Peyer's patch (tissue), 4 donors: ENCODE measurements around the gene NAA16. TPM values are rescaled to one million over a fixed set of nuclear protein-coding genes. Genes with fewer than 3 reads are reported as not detected.
"Not testable (repeated sequence)": the region's sequence is repeated elsewhere in the genome, so short reads cannot be mapped to it uniquely, and the experiment has no call there.

Source experiments
- DNase-seq, 3 donors: peaks; one replicate each; pipeline ENCODE4 v3.0.0-alpha.2; 2017 to 2019
- H3K27ac ChIP-seq, 4 donors: fragments of 200-600 bp; sonication (generic); one replicate each; pipeline ENCODE4 v1.5.1; 2016 to 2019
- H3K27me3 ChIP-seq, 2 donors: fragments of 200-600 bp; sonication (generic); one replicate each; pipeline ENCODE4 v1.5.1; 2019
- H3K36me3 ChIP-seq, 3 donors: fragments of 200-600 bp; sonication (generic); one replicate each; pipeline ENCODE4 v1.5.1; 2016 to 2019
- H3K4me1 ChIP-seq, 4 donors: fragments of 200-600 bp; sonication (generic); one replicate each; pipeline ENCODE4 v1.5.1; 2016 to 2019
- H3K4me3 ChIP-seq, 4 donors: fragments of 200-600 bp; sonication (generic); 1 replicate in 3 of 4; 2 replicates in 1 of 4; pipeline ENCODE4 v1.5.1; 2016 to 2019; ENCODE audit warnings: mild to moderate bottlenecking in 1 of 4
- H3K9me3 ChIP-seq, 4 donors: fragments of 200-600 bp; sonication (generic); one replicate each; pipeline ENCODE4 v1.5.1; 2016 to 2019; ENCODE audit warnings: mild to moderate bottlenecking in 1 of 4
- POLR2A ChIP-seq, 2 donors: fragments of 450-650 bp; IDR thresholded peaks; one replicate each; pipeline ENCODE4 v1.5.1; 2017; ENCODE audit warnings: antibody characterized with exemption in 2 of 2, mild to moderate bottlenecking in 2 of 2, moderate library complexity in 2 of 2
- small RNA-seq, 2 donors: library from RNA; depleted of rRNA; stranded (forward); fragments of <200 nt; gene quantifications; one replicate each; pipeline ENCODE3, GENCODE V24; 2016
- total RNA-seq, 4 donors: library from RNA; depleted of rRNA; stranded (reverse); fragments of >200 nt; gene quantifications; one replicate each; pipeline ENCODE4 v1.1.0, GENCODE V29; 2016
- TF ChIP-seq, protein P1 (sequence below), 6 experiments: fragments of 450-650 bp in 4 of 6; fragments of 200-600 bp in 2 of 6; sonication (generic) in 1 of 6; IDR thresholded peaks; one replicate each; pipeline ENCODE4 v1.5.1; 2017 to 2019; ENCODE audit warnings: antibody characterized with exemption in 6 of 6, mild to moderate bottlenecking in 3 of 6, moderate library complexity in 1 of 6

Gene NAA16
- total RNA-seq, 4 donors from 2014 or later = 11.6 to 74.3 (median 16.6) TPM

DNA sequence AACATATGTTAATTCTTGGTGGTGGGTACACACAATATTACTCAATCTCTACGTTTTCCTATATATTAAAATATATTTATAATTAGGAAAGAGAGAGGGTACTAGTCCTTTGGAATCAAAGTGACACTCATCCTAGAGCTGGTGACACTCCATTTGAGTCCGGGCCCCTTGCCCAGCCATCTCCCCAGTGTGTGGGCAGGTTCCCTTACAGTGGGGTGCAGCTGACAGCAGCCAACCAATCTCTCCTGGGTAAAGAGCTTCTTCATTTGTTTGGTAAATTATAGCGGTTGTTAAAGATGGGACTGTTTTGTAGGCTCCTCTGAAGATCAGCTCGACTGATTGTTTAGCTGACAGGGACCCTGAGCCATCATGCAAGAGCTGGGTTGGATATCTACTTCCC lies 109.1 kb downstream of the NAA16 start:
- Histone ChIP-seq H3K27me3 (no peaks in the 10 kb centered on the region), H3K4me3 (no peak overlapping the region), H3K9me3 (no peaks in the 10 kb centered on the region), H3K27ac (no peak overlapping the region), H3K36me3 (no peaks in the 10 kb centered on the region), H3K4me1 (no peaks in the 10 kb centered on the region)
- TF ChIP-seq, protein P1, sequence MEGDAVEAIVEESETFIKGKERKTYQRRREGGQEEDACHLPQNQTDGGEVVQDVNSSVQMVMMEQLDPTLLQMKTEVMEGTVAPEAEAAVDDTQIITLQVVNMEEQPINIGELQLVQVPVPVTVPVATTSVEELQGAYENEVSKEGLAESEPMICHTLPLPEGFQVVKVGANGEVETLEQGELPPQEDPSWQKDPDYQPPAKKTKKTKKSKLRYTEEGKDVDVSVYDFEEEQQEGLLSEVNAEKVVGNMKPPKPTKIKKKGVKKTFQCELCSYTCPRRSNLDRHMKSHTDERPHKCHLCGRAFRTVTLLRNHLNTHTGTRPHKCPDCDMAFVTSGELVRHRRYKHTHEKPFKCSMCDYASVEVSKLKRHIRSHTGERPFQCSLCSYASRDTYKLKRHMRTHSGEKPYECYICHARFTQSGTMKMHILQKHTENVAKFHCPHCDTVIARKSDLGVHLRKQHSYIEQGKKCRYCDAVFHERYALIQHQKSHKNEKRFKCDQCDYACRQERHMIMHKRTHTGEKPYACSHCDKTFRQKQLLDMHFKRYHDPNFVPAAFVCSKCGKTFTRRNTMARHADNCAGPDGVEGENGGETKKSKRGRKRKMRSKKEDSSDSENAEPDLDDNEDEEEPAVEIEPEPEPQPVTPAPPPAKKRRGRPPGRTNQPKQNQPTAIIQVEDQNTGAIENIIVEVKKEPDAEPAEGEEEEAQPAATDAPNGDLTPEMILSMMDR (IDR thresholded peaks at IDR 0.05) = no peak
- no peak for TF ChIP-seq POLR2A (IDR thresholded peaks at IDR 0.05)
- no peak for DNase-seq

DNA sequence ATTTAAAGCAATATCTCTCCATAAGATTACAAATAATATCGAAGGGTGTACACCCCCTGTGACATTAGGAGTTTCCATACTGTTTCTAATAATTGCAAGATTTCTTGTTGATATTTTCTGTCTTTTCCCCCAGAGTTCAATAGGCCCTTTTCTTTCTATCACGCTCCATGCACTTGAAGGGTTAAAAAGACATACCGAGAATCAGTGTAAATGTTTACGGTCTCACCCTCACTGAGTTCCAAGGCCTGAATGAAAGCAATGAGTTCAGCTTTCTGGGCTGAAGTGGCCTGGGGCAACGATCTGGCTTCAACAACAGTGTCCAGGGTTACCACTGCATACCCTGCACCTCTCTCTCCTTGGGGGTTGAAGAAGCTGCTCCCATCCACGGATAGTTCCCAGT lies 110.3 kb downstream of the NAA16 start:
- not testable (repeated sequence) for DNase-seq, H3K4me1 ChIP-seq, H3K36me3 ChIP-seq, H3K27ac ChIP-seq, H3K9me3 ChIP-seq, H3K4me3 ChIP-seq, H3K27me3 ChIP-seq

DNA sequence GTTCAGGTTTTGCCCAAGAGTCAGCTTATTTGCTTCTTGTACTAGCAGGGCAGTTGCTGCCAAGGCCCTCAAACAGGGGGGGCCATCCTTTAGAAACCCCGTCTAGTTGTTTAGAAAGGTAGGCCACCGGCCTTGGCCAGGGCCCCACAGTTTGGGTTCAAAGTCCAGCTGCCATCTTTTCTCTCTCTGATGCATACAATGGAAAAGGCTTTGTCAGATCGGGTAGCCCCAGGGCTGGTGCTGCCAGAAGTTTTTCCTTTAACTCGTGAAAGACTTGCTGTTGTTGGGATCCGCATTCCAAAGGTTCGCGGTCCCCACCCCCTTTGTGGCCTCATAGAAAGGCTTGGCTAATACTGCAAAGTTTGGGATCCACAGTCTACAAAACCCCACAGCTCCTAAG lies 110.9 kb downstream of the NAA16 start:
- H3K27me3 ChIP-seq, H3K36me3 ChIP-seq, DNase-seq, H3K27ac ChIP-seq, H3K9me3 ChIP-seq, H3K4me3 ChIP-seq, H3K4me1 ChIP-seq: not testable (repeated sequence)

DNA sequence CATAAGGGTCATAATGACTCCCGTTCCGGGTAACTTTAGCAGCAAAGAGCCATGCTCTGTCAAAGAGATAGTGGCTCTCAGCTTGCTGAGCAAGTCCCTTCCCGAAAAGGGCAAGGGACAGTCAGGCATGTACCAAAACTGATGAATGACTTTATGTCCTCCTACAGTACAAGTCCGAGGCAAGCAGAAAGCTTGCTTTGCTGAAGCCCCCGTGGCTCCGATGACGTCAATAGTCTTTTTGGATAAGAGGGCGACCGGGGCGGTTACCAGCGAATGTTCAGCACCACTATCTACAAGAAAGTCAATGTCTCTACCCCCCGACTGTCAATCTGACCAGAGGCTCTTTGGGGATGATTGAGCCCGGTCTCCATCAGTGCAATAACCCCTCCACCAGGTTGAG lies 112.2 kb downstream of the NAA16 start:
- not testable (repeated sequence) for DNase-seq, H3K27ac ChIP-seq, H3K9me3 ChIP-seq, H3K36me3 ChIP-seq, H3K4me3 ChIP-seq, H3K27me3 ChIP-seq, H3K4me1 ChIP-seq

DNA sequence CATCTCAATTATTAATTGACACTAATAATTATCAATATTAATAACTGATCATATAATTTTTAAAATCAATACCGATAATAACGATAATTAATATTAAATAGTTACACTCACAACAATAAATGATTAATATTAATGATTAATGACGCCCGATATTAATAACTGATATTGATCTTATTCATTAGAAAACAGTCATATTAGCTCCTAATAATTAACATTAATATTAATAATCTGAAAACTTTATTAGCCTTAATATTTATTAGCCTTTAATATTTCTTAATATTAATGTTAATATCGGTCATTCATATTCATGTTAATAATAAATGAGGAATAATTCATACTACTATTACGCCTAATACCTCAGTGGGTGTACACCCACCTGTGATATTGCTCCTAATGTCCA lies 113.6 kb downstream of the NAA16 start:
- DNase-seq, H3K36me3 ChIP-seq, H3K9me3 ChIP-seq, H3K27ac ChIP-seq, H3K27me3 ChIP-seq, H3K4me3 ChIP-seq, H3K4me1 ChIP-seq: not testable (repeated sequence)

DNA sequence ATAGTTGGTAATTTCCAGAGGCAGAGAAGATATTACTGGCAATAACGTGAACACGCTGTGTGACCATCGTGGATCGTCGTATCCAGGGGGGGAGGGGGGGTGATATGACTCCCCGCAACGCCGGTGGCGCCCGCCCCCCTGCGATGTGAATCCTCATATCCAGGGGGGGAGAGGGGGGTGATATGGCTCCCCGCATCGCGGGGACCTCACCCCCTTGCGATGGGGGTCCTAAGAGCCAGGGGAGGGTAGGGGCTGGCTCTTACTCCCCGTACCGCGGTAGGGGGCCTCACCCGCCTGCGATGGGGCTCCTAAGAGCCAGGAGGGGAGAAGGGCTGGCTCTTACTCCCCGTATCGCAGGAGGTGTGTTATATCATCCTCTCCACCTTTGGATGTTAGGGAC lies 115.0 kb downstream of the NAA16 start:
- Histone ChIP-seq H3K27me3 (no peaks in the 10 kb centered on the region), H3K4me1 (no peaks in the 10 kb centered on the region), H3K4me3 (no peak overlapping the region), H3K36me3 (no peaks in the 10 kb centered on the region), H3K27ac (no peak overlapping the region), H3K9me3 (no peaks in the 10 kb centered on the region)
- no peak for DNase-seq
- no peak for TF ChIP-seq POLR2A (IDR thresholded peaks at IDR 0.05)
- TF ChIP-seq, protein P1 (IDR thresholded peaks at IDR 0.05) = no peak

Small RNA genes lying within 50 kb of the gene (small RNA-seq; reads per million reads assigned to genes)
- 0 reads per million in 2 donors for gene RNU6-57P

Other genes starting within 250 kb of the NAA16 start
- gene WBP4, start 249.8 kb upstream of the NAA16 start, total RNA-seq = 10 to 100 TPM in 1 of 4 donors, 1 to 10 TPM in 3; 8.4 to 13.2 (median 8.6) TPM
- 1 to 10 TPM; 1.4 to 3.3 (median 3.1) TPM for gene KBTBD6, start 178.5 kb upstream of the NAA16 start, total RNA-seq
- 1 to 10 TPM; 3.3 to 6.7 (median 5.8) TPM for gene KBTBD7, start 116.7 kb upstream of the NAA16 start, total RNA-seq
- 10 to 100 TPM; 10.7 to 29.6 (median 21.4) TPM for gene MTRF1, start 47.7 kb upstream of the NAA16 start, total RNA-seq
- gene RGCC, start 146.3 kb downstream of the NAA16 start, total RNA-seq = 10 to 100 TPM in 2 of 4 donors, 1 to 10 TPM in 2; 4.6 to 65.2 (median 10.8) TPM